CD8-positive, alpha-beta memory T cell (primary cell): Measurements from ENCODE around the gene BHLHA15. TPM values are rescaled to one million over a fixed set of nuclear protein-coding genes. Genes with fewer than 3 reads are reported as not detected.

Experiments
- CTCF ChIA-PET: fragments of 350-600 bp; sonication (Branson Sonifier 250); formaldehyde crosslinking; loops from one replicate; lab custom pipeline; 2021; ENCODE audit warnings: antibody characterized with exemption; lab: Charles Lee
- POLR2A ChIA-PET: fragments of 350-600 bp; sonication (Branson Sonifier 250); formaldehyde crosslinking; loops from one replicate; lab custom pipeline; 2021; ENCODE audit warnings: antibody characterized with exemption; lab: Charles Lee
- DNase-seq, 5 donors: peaks; one replicate each; pipeline versions ENCODE4 v3.0.0 to v3.0.0-alpha.2; 2020 to 2022; ENCODE audit warnings: mixed read lengths in 1 of 5
- H3K27ac ChIP-seq: one replicate; pipeline ENCODE4 v1.7.0; 2013; ENCODE audit warnings: low read depth, mild to moderate bottlenecking, low read length, moderate library complexity
- H3K27me3 ChIP-seq: 2 replicates; pipeline ENCODE4 v1.7.0; 2013; ENCODE audit warnings: low read length, mild to moderate bottlenecking; ENCODE audit not compliant: insufficient read depth, poor library complexity, severe bottlenecking
- H3K36me3 ChIP-seq: 2 replicates; pipeline ENCODE4 v1.7.0; 2013; ENCODE audit warnings: mild to moderate bottlenecking, low read length, moderate library complexity; ENCODE audit not compliant: insufficient read depth
- H3K4me1 ChIP-seq: 2 replicates; pipeline ENCODE4 v1.7.0; 2013; ENCODE audit warnings: mild to moderate bottlenecking, low read length, moderate library complexity; ENCODE audit not compliant: insufficient read depth
- H3K4me3 ChIP-seq: 2 replicates; pipeline ENCODE4 v1.7.0; 2013; ENCODE audit warnings: mild to moderate bottlenecking, low read length
- H3K9me3 ChIP-seq: 2 replicates; pipeline ENCODE4 v1.7.0; 2013; ENCODE audit warnings: mild to moderate bottlenecking, low read length
- H3K27ac Mint-ChIP-seq, 8 donors: one replicate each; pipeline ENCODE4 v1.8.0; 2020 to 2021; ENCODE audit warnings: mixed read lengths in 8 of 8, mild to moderate bottlenecking in 6 of 8, inconsistent platforms in 3 of 8, moderate library complexity in 3 of 8
- H3K27me3 Mint-ChIP-seq, 2 donors: one replicate each; pipeline ENCODE4 v1.8.0; 2020 to 2021; ENCODE audit warnings: mixed read lengths in 2 of 2, mild to moderate bottlenecking in 1 of 2, moderate library complexity in 1 of 2
- H3K36me3 Mint-ChIP-seq, 3 donors: one replicate each; pipeline ENCODE4 v1.8.0; 2020 to 2021; ENCODE audit warnings: mixed read lengths in 3 of 3, inconsistent platforms in 1 of 3, mild to moderate bottlenecking in 1 of 3
- H3K4me1 Mint-ChIP-seq, 3 donors: one replicate each; pipeline ENCODE4 v1.8.0; 2020 to 2021; ENCODE audit warnings: mixed read lengths in 3 of 3, inconsistent platforms in 1 of 3, mild to moderate bottlenecking in 1 of 3
- H3K4me3 Mint-ChIP-seq, 7 donors: one replicate each; pipeline ENCODE4 v1.8.0; 2020 to 2021; ENCODE audit warnings: mixed read lengths in 7 of 7, mild to moderate bottlenecking in 6 of 7, moderate library complexity in 4 of 7, inconsistent platforms in 2 of 7
- H3K9me3 Mint-ChIP-seq, 5 donors: one replicate each; pipeline ENCODE4 v1.8.0; 2020 to 2022; ENCODE audit warnings: mixed read lengths in 5 of 5, mild to moderate bottlenecking in 3 of 5, moderate library complexity in 2 of 5, inconsistent platforms in 1 of 5
- polyA plus RNA-seq: library from polyadenylated mRNA; unstranded; fragments of 300-500 nt; fragmentation: Illumina TruSeq; gene quantifications from one replicate; pipeline ENCODE4 v1.2.3, GENCODE V29; 2021
- total RNA-seq, 2 experiments: library from RNA; stranded (reverse); gene quantifications; one replicate each; pipeline ENCODE4 v1.2.3, GENCODE V29; 2021

Gene BHLHA15
- total and polyA plus RNA-seq, 3 experiments from 2014 or later: not detected

DNA sequence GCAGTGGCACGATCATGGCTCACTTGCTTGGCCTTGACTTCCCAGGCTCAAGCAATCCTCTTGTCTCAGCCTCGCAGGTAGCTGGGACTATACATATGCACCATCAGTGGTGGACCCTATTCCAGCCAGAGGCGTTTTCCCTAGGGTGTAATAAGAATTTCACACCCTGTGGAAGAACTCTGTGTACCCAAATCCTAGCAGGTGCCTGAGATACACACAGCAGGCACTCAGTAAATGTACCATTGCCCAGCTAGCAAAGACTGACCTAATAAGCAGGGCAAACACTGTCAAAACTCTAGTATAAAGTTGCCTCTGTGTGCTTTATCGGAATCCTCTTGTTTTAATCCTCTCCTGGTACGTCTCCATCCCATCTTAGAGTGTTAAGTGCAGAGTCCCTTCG is 33.7 kb upstream of the BHLHA15 start:
- POLR2A ChIA-PET: no interaction called here
- CTCF ChIA-PET: interaction anchor here (6.1 kb wide), 1 partner anchor 9 kb away, joined by 28 read pairs; no protein-coding TSS in a partner anchor
- H3K36me3 ChIP-seq: peaks cover 8% of the 10 kb centered on the region
- Mint-ChIP-seq H3K27ac (no peak overlapping the region), H3K9me3 (no peaks in the 10 kb centered on the region), H3K36me3 (peaks cover 0 to 56% (median 15%) of the 10 kb centered on the region in 3 donors), H3K4me1 (peaks cover 0 to 3% (median 2%) of the 10 kb centered on the region in 3 donors), H3K4me3 (no peak overlapping the region), H3K27me3 (no peaks in the 10 kb centered on the region)
- H3K4me1 ChIP-seq: no peaks in the 10 kb centered on the region
- DNase-seq: no peak
- no peak overlapping the region for H3K27ac ChIP-seq
- no peaks in the 10 kb centered on the region for H3K27me3 ChIP-seq
- H3K4me3 ChIP-seq: no peak overlapping the region
- no peaks in the 10 kb centered on the region for H3K9me3 ChIP-seq

DNA sequence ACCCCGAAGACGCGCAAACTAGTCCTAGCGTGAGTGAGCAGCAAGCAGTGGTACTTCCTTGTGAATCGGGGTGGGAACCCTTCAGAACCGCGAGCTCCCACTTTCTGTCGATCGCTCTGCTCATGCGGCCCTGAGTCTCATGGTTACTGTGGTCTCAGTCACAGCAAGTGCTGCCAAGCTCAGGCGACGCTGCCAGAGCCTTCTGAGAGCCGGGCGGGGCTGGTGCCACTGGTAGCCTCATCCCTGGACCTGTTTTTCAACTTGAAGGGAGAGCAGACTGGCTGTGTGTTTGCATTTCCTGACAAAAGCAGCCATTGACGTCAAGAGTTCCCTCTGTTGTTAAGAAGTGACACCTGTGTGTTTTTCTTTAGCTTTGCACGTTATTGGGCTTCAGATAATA is 32.9 kb upstream of the BHLHA15 start:
- Histone ChIP-seq H3K9me3 (no peaks in the 10 kb centered on the region), H3K4me1 (no peaks in the 10 kb centered on the region), H3K27ac (no peak overlapping the region), H3K4me3 (no peak overlapping the region), H3K36me3 (peaks cover 8% of the 10 kb centered on the region), H3K27me3 (no peaks in the 10 kb centered on the region)
- CTCF ChIA-PET: interaction anchor here (2.1 to 6.1 kb wide), 2 partner anchors 10 to 157 kb away, joined by 6 to 28 read pairs; no protein-coding TSS in a partner anchor
- H3K36me3 Mint-ChIP-seq: peaks cover 0 to 57% (median 15%) of the 10 kb centered on the region in 3 donors
- POLR2A ChIA-PET: no interaction called here
- H3K27ac Mint-ChIP-seq: no peak overlapping the region
- H3K9me3 Mint-ChIP-seq: no peaks in the 10 kb centered on the region
- peaks cover 0 to 3% (median 2%) of the 10 kb centered on the region in 3 donors for H3K4me1 Mint-ChIP-seq
- H3K4me3 Mint-ChIP-seq: no peak overlapping the region
- DNase-seq: no peak
- no peaks in the 10 kb centered on the region for H3K27me3 Mint-ChIP-seq

DNA sequence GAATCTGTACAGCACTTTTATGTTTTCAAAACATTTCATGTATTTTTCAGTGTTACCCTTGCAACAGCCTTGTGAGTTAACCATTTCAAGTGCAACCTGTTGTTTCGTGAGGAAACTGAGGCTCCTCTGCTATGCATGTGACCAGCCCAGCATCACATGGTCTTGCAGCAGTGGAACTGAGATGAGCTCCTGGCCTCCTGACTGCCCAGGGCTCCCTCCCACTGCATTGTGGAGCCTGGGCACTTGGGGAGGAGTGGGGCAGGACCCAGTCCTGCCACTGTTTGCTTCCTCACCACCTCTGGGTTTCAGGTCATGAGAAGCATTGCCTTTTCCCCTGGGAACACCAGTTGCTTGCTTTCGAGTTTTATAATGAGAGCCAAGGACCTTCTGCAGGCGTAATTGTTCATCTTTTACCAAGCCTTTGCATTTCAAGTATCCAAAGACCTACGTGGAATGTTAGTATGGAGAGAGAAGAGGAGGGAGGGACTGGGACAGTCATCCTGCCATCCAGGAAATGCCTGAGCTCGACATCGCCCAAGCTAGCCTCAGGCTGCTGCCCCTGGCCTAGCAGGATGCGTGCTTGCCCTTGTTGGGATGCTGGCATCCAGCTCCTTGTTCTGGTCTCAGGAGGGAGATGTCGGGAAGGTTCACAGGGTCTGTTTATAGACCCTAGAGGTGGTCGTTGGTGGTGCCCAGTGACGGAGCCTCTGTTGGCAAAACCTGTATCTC is 32.3 kb upstream of the BHLHA15 start:
- POLR2A ChIA-PET: no interaction called here
- Histone ChIP-seq H3K4me3 (no peak overlapping the region), H3K9me3 (no peaks in the 10 kb centered on the region), H3K4me1 (no peaks in the 10 kb centered on the region), H3K27me3 (no peaks in the 10 kb centered on the region), H3K27ac (no peak overlapping the region), H3K36me3 (peaks cover 8% of the 10 kb centered on the region)
- no peak for DNase-seq
- no peaks in the 10 kb centered on the region for H3K27me3 Mint-ChIP-seq
- H3K27ac Mint-ChIP-seq: no peak overlapping the region
- H3K4me3 Mint-ChIP-seq: no peak overlapping the region
- no peaks in the 10 kb centered on the region for H3K9me3 Mint-ChIP-seq
- CTCF ChIA-PET: interaction anchor here (2.1 to 6.1 kb wide), 2 partner anchors 10 to 157 kb away, joined by 6 to 28 read pairs; no protein-coding TSS in a partner anchor
- peaks cover 0 to 3% (median 2%) of the 10 kb centered on the region in 3 donors for H3K4me1 Mint-ChIP-seq
- H3K36me3 Mint-ChIP-seq: peaks cover 0 to 57% (median 15%) of the 10 kb centered on the region in 3 donors

DNA sequence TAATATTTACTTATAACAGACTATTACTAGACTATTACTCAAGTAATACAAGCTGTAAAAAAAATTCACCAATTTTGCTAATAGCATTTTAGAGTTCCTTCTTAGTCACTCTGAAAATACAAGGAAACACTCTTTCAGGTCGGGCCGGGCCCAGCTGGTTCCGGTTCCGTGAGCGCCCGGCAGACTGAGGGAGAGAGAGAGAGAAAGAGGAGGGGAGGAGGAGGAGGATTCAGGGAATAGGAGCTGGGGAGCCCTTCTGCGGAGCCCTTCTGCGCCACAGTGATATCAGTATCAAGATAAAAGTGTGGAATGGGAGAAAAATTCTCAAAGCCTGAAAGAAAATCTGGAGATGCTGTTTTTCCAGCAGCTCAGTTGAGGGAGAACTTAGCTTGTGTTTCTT is 30.5 kb upstream of the BHLHA15 start:
- H3K27me3 Mint-ChIP-seq: no peaks in the 10 kb centered on the region
- no peaks in the 10 kb centered on the region for H3K36me3 ChIP-seq
- no peak overlapping the region for H3K4me3 ChIP-seq
- H3K4me1 ChIP-seq: no peaks in the 10 kb centered on the region
- peaks cover 0 to 3% (median 2%) of the 10 kb centered on the region in 3 donors for H3K4me1 Mint-ChIP-seq
- H3K4me3 Mint-ChIP-seq: no peak overlapping the region
- H3K27me3 ChIP-seq: no peaks in the 10 kb centered on the region
- CTCF ChIA-PET: interaction anchor here (6.1 kb wide), 1 partner anchor 12 kb away, joined by 28 read pairs; no protein-coding TSS in a partner anchor
- no peaks in the 10 kb centered on the region for H3K9me3 ChIP-seq
- H3K9me3 Mint-ChIP-seq: no peaks in the 10 kb centered on the region
- peaks cover 0 to 47% (median 10%) of the 10 kb centered on the region in 3 donors for H3K36me3 Mint-ChIP-seq
- no peak for DNase-seq
- POLR2A ChIA-PET: no interaction called here
- H3K27ac Mint-ChIP-seq: peak overlapping the region in 1 of 8 donors; percentile 75
- no peak overlapping the region for H3K27ac ChIP-seq

DNA sequence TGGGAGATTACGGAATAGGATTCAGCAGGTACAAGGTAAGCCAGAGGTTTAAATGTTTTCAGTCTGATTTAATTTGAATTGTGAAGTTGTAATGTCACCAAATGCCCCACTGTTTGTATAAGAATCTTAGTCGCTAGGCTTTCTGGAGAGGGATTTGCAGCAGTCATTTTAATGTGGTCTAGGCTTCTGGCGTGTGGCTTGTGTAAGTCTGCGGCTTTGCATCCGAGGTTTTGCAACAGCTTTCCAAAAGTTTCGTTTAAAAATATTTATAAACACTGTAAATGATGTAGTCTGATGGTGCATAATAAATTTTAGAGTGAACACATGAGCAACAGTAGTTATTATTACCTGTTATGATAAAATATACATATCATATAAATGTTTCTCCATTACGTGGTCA is 26.1 kb upstream of the BHLHA15 start:
- peak overlapping the region in 1 of 8 donors; percentile 44 for H3K27ac Mint-ChIP-seq
- ChIA-PET CTCF (interaction anchor here (1.0 to 1.5 kb wide), 2 partner anchors 19 to 75 kb away, joined by 3 read pairs; no protein-coding TSS in a partner anchor), POLR2A (no interaction called here)
- Histone ChIP-seq H3K36me3 (no peaks in the 10 kb centered on the region), H3K9me3 (no peaks in the 10 kb centered on the region), H3K4me1 (no peaks in the 10 kb centered on the region), H3K27ac (no peak overlapping the region), H3K4me3 (no peak overlapping the region), H3K27me3 (no peaks in the 10 kb centered on the region)
- DNase-seq: no peak
- H3K27me3 Mint-ChIP-seq: no peaks in the 10 kb centered on the region
- no peak overlapping the region for H3K4me3 Mint-ChIP-seq
- peaks cover 4 to 49% (median 16%) of the 10 kb centered on the region in 3 donors for H3K36me3 Mint-ChIP-seq
- peaks cover 5 to 8% (median 8%) of the 10 kb centered on the region in 3 donors for H3K4me1 Mint-ChIP-seq
- H3K9me3 Mint-ChIP-seq: no peaks in the 10 kb centered on the region

DNA sequence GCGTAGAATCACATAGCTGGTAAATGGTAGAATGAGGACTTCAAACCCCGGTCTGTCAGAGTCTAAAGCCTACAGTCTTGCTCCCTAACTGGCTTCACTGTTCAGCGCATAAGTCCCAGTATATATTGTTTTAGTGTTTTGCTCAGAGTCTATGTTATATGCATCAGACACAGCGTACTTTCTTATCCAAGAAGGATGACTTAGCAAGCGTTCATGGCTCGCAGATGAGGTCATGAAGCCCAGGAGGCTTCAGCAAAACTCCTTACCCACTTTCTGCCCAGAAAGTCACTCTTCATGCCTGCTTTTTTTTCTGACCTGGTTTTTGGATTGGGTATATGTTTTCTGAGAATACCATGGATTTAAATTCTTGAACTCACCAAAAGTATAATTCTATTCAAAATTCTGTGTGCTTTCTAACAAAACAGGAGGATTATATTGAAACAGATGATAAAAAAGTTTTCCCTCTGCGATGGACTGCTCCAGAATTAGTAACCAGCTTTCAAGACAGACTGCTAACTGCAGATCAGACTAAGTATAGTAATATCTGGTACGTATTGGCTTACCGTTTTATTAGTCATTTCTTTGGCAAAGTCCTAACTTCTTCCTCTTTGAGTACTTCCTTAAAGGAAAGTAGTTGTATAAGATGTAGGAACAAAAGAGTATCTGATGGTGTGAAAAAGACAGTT is 24.6 kb upstream of the BHLHA15 start:
- Mint-ChIP-seq H3K4me3 (no peak overlapping the region), H3K9me3 (no peaks in the 10 kb centered on the region), H3K27me3 (no peaks in the 10 kb centered on the region), H3K4me1 (peaks cover 6 to 8% (median 8%) of the 10 kb centered on the region in 3 donors), H3K27ac (peak overlapping the region in 1 of 8 donors; percentile 61), H3K36me3 (peaks cover 4 to 56% (median 16%) of the 10 kb centered on the region in 3 donors)
- ChIA-PET POLR2A (no interaction called here), CTCF (interaction anchor here (1.5 kb wide), 1 partner anchor 20 kb away, joined by 3 read pairs; no protein-coding TSS in a partner anchor)
- Histone ChIP-seq H3K36me3 (peaks cover under 1% of the 10 kb centered on the region), H3K4me3 (no peak overlapping the region), H3K4me1 (no peaks in the 10 kb centered on the region), H3K9me3 (no peaks in the 10 kb centered on the region), H3K27ac (no peak overlapping the region), H3K27me3 (no peaks in the 10 kb centered on the region)
- DNase-seq: no peak

DNA sequence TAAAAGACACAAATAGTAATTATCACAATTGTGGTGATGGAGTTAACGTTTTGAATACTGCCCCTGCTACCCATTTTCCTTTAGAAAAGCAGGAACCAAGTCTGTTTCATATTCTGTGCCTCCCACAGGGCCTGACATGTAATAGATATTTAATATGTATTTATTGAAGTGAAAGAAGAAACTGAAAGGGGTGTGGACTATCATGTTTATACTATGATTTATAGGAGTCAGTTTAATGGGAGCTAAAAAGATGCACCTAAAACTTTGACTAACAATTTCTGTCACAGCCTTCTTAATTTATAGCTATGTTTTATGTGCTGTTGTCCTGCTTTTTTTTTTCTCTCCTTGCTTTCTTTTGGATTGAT is 24.1 kb upstream of the BHLHA15 start:
- ChIA-PET POLR2A (no interaction called here), CTCF (no interaction called here)
- H3K36me3 Mint-ChIP-seq: peaks cover 4 to 60% (median 15%) of the 10 kb centered on the region in 3 donors
- H3K4me3 Mint-ChIP-seq: no peak overlapping the region
- Histone ChIP-seq H3K27me3 (no peaks in the 10 kb centered on the region), H3K36me3 (peaks cover 4% of the 10 kb centered on the region), H3K9me3 (no peaks in the 10 kb centered on the region), H3K4me1 (no peaks in the 10 kb centered on the region), H3K4me3 (no peak overlapping the region), H3K27ac (no peak overlapping the region)
- H3K27ac Mint-ChIP-seq: peak overlapping the region in 1 of 8 donors; percentile 61
- no peak for DNase-seq
- no peaks in the 10 kb centered on the region for H3K27me3 Mint-ChIP-seq
- peaks cover 6 to 8% (median 8%) of the 10 kb centered on the region in 3 donors for H3K4me1 Mint-ChIP-seq
- no peaks in the 10 kb centered on the region for H3K9me3 Mint-ChIP-seq

DNA sequence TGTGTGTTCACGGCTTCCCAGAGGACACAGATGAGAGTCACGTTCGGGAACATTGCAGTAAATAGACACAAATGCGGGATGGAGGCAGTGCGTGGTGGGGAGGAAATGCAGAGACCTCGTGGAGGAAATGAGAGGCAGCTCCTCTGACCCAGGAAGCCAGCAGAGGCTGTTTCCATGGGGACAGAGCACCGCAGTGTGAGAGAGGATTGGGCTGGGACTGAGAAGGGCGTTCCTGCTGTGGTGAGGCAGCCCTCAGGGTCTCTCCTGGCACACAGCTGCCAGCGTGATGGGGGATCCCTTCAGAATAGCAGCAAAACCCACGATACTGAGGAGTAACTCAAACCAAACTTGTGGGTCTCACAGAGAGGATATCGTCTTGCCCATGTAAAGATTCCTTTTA is 21.7 kb upstream of the BHLHA15 start:
- DNase-seq: no peak
- Histone ChIP-seq H3K9me3 (no peaks in the 10 kb centered on the region), H3K4me3 (no peak overlapping the region), H3K4me1 (no peaks in the 10 kb centered on the region), H3K27ac (no peak overlapping the region), H3K36me3 (peaks cover 26% of the 10 kb centered on the region), H3K27me3 (no peaks in the 10 kb centered on the region)
- Mint-ChIP-seq H3K4me1 (peaks cover 6 to 8% (median 8%) of the 10 kb centered on the region in 3 donors), H3K36me3 (peaks cover 4 to 74% (median 14%) of the 10 kb centered on the region in 3 donors), H3K27ac (peak overlapping the region in 2 of 8 donors; percentile 20 to 79), H3K9me3 (no peaks in the 10 kb centered on the region), H3K4me3 (no peak overlapping the region), H3K27me3 (no peaks in the 10 kb centered on the region)
- ChIA-PET CTCF (interaction anchor here (1.4 kb wide), 1 partner anchor 21 kb away, joined by 3 read pairs; no protein-coding TSS in a partner anchor), POLR2A (no interaction called here)
